ENCODE results near the gene FBXO24. TPM values are rescaled to one million over a fixed set of nuclear protein-coding genes. Genes with fewer than 3 reads are reported as not detected.

The FBXO24 gene
- total and polyA plus RNA-seq, 2 of the 4 experiments (the other 2 are of a cell fraction): 0.43 to 0.54 TPM

- Histone ChIP-seq H3K4me2 (ENCODE audit: low read depth, low read length) (no peak overlapping the region), H3K23ac (ENCODE audit: low read depth, low read length) (no peak overlapping the region), H2AK5ac (ENCODE audit: low read depth, low read length) (no peak overlapping the region), H2AFZ (replicated peaks; ENCODE audit: low read length, poor library complexity) (no peak overlapping the region), H3K4me1 (ENCODE audit: control insufficient read depth, insufficient read depth, low read length) (peaks cover 7% of the 10 kb centered on the region), H3K79me1 (ENCODE audit: low read depth in 1 of 2, low read length in 2 of 2) (peaks cover 0 to 32% of the 10 kb centered on the region in 2 experiments; a peak in 2 of 4 replicates), H2AK9ac (replicated peaks; ENCODE audit: low read depth, low read length, poor library complexity) (no peak overlapping the region), H3K27ac (ENCODE audit: insufficient read depth, low read length) (no peak overlapping the region), H2BK120ac (ENCODE audit: low read depth, low read length) (no peak overlapping the region), H4K91ac (ENCODE audit: insufficient read depth, low read depth, low read length) (no peak overlapping the region), H4K5ac (ENCODE audit: low read depth, low read length) (no peak overlapping the region), H4K8ac (ENCODE audit: low read depth in 2 of 2, low read length in 2 of 2) (no peak overlapping the region), H3K9me3 (ENCODE audit: control insufficient read depth, insufficient read depth, low read length) (no peaks in the 10 kb centered on the region), H3K56ac (ENCODE audit: extremely low read depth, insufficient read depth, low read length) (no peak overlapping the region), H3K4ac (ENCODE audit: low read depth, low read length) (no peak overlapping the region), H3K27me3 (ENCODE audit: control insufficient read depth, insufficient read depth, low read length) (no peaks in the 10 kb centered on the region), H2BK5ac (ENCODE audit: low read depth, low read length, poor library complexity, severe bottlenecking) (no peak overlapping the region), H3K9me1 (ENCODE audit: insufficient read depth, low read length) (peaks cover 3% of the 10 kb centered on the region; the same call in 1 of the 2 replicates), H3K9ac (ENCODE audit: low read depth, low read length) (no peak overlapping the region), H2BK15ac (ENCODE audit: low read depth, low read length) (no peak overlapping the region), H3K18ac (ENCODE audit: low read depth, low read length) (no peak overlapping the region), H3K4me3 (ENCODE audit: insufficient read depth, low read depth, low read length) (no peak overlapping the region), H3K36me3 (ENCODE audit: control insufficient read depth, insufficient read depth, low read length) (peaks cover 30% of the 10 kb centered on the region), H3K14ac (replicated peaks; ENCODE audit: low read depth, low read length) (no peak overlapping the region), H2BK20ac (ENCODE audit: low read depth, low read length) (no peak overlapping the region), H4K20me1 (ENCODE audit: insufficient read depth, low read length) (no peaks in the 10 kb centered on the region)
- in situ Hi-C loops (cut with MboI; ENCODE audit: low sequenced_read_pairs): no loop called here
- ATAC-seq (ENCODE audit: low read depth) (no peak), DNase-seq (no peak)
- BruUV-seq (replicated peaks): no TSS peak
- ChIA-PET POLR2A (ENCODE audit: unreplicated experiment) (no interaction called here), CTCF (no interaction called here)
- no peak for TF ChIP-seq NFE2L2 (IDR thresholded peaks at IDR 0.05; ENCODE audit: low read depth, low read length)
- TF ChIP-seq SMC3 (IDR thresholded peaks at IDR 0.05; ENCODE audit: low read depth, low read length): no peak
- TF ChIP-seq MAZ (IDR thresholded peaks at IDR 0.05; ENCODE audit: borderline replicate concordance, low read depth, low read length): no peak
- no peak for TF ChIP-seq RAD21 (IDR thresholded peaks at IDR 0.05; ENCODE audit: low read length)
- TF ChIP-seq CHD1 (IDR thresholded peaks at IDR 0.05; ENCODE audit: low read depth, low read length): no peak
- TF ChIP-seq FOS (IDR thresholded peaks at IDR 0.05; ENCODE audit: low read depth, low read length): no peak
- no peak for TF ChIP-seq MXI1 (IDR thresholded peaks at IDR 0.05; ENCODE audit: borderline replicate concordance, low read depth, low read length)
- no peak for TF ChIP-seq BHLHE40 (IDR thresholded peaks at IDR 0.05; ENCODE audit: low read depth, low read length)
- WGBS, 2 experiments (ENCODE audit: extremely low coverage in 2 of 2, insufficient read length in 1 of 2): no CpG with 5 or more reads among the region's 5 CpGs
- intact Hi-C loops (cut with micrococcal nuclease): loop anchor here (5.0 kb wide), 1 partner anchor 242 kb away; the partner anchor contains the start of gene SLC12A9
- dilution Hi-C loops (cut with HindIII; ENCODE audit: low sequenced_read_pairs, unreplicated experiment): no loop called here
Observed at GRCh38 chr7:100609958-100610357, 23.8 kb downstream of the FBXO24 start.

Measured in IMR-90 (cell line).